ELR (cell line): ENCODE results near the gene ARMCX6.
"Not testable (repeated sequence)": the region's sequence is repeated elsewhere in the genome, so short reads cannot be mapped to it uniquely, and the experiment has no call there.

Experiments
- DNase-seq: peaks from one replicate; pipeline ENCODE4 v3.0.0-alpha.2; 2015; ENCODE audit warnings: low read depth

The ARMCX6 gene

DNA sequence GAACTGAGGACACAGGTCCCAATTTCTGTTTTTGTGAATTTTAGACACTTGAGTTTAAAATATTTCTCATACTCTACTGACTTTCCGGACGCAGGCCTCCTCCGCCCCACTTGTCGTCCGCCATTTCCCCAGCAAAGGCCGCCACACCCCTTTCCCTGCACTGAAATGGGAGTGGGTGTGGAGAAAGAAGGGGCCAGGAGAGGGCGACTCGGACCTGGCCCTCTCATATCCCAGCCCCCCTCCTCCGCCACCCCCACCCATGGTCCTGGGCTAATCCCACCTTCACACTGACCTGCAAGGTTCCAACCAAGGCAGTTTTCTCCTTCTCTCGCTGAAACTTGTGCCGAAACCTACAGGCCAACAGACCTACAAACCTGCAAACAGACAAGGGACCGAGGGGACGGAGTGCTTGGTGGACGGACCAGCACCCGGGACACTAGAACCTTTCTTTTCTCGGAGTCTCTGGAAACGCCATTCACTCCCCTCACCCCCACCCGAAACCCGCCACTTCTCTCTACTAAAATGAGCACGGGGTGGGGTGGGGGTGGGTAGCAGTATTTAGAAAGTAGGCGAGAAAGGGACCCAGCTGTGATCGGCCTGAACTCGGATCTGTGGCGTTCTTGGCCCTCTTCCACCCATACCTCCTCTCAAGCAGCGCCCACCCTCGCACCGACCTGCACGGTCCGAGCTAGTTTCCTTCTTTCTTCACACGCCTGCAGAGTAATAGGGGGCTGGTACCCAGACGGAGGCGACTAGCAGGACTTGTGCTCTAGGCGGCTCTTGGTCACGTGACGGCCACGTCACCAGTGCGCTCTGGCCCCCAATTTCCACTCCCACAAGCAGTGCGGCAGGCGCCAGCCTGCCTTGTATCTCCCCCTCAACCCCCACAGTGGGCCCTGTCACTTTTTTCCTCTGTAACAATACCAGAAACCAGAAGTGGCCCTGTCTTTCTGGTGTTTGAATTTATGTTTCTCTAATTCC is at the start of gene ARMCX6:
Gene ARMCX6, minus strand, starts transcription at position 790 of the 981 bp plus-strand sequence. CDS start 1,380 bp downstream, outside the sequence.
- peak; percentile 77 for DNase-seq

DNA sequence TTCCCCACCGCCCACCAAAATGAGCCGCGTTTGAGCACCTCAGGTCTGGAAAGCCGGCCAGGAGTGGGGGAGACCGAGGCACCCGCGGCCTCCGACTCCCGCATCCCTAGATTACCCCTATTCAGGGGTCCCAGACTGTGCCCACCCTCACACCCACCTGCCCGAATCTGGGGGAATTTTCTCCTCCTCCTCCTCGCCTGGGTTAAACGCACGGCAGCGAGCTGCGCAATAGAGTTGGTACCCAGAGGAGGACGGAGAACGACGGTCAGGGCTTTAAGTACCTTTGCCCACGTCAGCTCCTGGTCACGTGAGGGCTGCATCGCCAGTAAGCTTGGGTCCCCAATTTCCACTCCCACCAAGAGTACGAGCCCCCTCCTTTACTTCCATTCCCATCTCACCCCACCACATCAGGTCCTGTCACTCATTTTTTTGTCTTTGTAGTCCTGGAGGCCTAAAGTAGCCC is 41.8 kb upstream of the ARMCX6 start, which contains the start of gene ARMCX2:
Gene ARMCX2, minus strand, starts transcription at position 250 of the 463 bp plus-strand sequence. CDS start 2,262 bp downstream, outside the sequence.
- DNase-seq = no peak

DNA sequence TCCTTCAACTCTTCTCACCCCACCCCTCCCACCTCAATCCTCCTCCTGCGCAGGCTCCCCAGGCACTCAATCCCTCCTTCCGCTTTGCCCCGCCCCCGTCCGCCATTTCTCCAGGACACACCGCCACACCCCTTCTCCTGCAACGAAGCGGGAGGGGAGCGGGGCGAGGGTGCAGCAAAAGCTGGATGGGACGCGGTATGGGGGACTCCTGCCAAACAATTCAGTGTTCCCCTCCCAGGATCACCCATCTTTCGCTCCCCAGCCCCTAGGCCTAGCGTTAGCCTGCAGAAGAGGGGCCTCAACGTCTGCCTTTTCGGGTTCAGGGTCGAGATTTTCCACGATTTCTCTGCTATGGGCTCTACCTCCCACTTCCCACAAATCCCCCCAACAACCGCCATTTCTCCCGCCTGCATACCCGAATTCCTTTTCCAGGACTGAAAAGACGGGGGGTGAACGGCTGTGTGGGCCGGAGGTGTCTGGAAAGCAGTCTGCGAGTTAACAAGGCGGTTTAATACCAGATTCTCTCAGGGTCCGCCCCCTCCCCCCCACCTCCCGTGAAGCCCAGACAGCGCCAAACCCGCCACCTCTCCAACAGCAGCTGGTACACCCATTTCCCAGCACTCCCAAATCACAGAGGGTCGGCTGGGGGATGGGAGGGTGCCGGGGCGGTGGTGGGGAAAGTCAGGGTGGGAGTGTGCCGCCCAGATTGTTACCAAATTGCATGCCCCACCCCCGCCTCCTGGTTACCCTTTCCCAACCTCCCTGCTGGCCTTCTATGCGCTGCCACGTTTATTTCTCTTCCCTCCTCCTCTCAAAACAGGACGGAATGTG is 41.1 kb upstream of the ARMCX6 start:
- DNase-seq = peak; percentile 58

DNA sequence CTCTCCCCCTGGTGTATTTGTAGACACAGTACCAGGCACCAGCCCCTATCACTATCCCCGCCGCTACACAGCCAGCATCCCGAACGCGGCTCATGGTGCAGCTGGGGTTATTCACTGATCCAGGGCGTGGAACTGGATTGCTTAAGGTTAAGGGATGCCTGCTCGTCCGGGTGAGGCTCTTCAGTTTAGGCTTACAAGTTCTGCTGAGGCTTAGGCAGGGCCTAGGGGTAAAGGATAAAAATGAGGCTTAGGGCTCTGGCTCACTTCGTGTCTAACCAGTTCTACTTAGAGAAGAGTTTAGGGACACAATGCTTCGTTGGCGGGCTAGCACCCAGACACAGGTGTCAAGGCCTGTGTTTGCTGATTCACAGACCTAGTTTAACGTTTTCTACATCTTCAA is 39.7 kb upstream of the ARMCX6 start:
- DNase-seq = no peak

DNA sequence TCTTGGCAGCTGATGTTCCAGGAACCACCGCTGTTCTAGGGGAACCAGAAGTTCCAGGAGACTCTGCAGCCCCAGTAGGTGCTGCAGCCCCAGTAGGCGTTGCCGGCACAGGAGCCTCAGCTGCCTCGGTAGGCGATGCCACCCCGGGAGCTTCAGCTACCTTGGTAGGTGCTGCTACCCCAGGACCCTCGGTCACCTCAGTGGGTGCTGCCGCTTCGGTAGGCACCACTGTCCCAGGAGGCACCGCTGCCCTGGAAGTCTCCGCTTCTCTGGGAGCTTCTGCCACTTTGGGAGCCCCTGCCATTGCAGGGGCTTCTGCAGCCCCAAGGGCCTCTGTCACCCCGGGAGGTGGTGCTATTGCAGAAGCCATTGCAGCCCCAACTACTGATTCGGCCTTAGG is 39.0 kb upstream of the ARMCX6 start:
- DNase-seq = no peak

DNA sequence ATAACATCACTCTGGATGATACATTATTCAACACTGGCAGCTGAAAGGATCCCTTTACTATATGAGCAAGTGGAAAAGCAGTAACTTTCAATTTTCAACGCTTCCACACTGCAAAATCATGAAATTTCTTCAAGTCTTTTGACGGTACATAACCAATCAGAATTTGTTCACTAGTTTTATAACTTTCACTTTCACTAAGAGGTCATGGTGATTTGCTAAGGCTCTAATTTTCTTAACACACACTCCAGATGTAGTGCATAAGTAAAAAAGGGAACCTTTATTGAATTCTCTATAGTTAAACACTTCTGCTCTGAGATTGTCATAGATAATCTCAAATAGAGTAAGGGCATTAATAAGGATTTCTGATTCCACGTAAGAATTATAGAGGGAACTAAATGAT is 37.7 kb upstream of the ARMCX6 start:
- no peak for DNase-seq

DNA sequence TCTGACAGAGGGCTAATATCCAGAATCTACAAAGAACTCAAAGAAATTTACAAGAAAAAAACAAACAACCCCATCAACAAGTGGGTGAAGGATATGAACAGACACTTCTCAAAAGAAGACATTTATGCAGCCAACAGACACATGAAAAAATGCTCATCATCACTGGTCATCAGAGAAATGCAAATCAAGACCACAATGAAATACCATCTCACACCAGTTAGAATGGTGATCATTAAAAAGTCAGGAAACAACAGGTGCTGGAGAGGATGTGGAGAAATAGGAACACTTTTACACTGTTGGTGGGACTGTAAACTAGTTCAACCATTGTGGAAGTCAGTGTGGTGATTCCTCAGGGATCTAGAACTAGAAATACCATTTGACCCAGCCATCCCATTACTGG is 29.9 kb upstream of the ARMCX6 start:
- not testable (repeated sequence) for DNase-seq

DNA sequence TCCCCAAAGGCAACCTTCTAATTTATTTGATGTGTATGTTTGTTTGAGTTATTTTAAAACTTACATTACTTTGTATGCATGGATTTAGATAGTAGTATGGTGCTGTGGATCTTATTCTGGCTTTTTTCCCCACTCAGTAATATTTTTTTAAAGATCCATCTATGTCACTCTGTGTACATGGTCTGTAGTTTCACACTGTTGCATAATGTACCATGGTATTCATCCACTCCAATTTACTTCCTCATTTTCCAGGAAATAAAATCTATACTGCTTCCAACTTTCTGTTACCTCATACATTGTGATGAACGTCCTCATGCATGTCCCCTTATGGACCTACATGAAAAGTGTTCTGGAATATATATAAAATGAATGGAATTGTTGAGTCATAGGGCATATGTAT is 24.3 kb upstream of the ARMCX6 start:
- no peak for DNase-seq

DNA sequence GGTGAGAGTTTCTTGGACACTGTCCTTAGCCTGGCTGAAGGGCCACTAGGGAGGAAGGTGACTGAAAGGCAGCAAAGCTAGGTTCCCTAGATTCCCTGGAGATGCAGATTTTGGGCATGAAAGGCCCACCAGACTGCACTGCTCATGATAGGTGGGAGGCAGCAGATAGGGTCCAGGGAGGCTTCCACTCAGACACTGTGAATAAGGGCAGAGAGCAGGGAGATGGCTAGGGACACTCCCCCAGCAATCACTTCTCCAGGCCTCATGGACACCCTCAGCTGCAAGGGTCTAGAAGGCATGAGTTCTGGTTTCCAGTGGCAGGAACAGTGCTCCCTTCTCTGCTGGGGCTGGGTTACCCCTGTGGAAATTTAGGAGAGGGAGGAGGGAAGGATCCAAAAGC is 21.8 kb upstream of the ARMCX6 start:
- no peak for DNase-seq

DNA sequence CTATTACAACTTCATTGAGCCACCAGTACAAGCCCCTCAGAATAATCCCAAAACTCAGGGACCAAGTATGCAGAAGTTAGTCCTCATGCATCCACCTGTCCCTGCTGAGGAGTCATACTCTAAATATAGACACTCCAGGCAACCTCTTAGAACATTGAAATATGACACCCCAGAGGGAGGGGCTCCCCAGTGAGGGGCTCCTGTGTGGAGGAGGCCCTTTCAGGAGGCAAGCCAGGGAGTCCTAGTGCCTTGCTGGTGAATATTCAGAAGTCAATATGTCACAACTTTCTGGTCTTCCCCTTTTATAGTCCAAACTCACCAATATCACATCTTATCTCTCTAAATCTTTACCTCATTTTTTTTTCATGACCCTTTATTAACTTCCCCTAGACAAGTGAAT is 1.6 kb upstream of the ARMCX6 start:
- DNase-seq = no peak

DNA sequence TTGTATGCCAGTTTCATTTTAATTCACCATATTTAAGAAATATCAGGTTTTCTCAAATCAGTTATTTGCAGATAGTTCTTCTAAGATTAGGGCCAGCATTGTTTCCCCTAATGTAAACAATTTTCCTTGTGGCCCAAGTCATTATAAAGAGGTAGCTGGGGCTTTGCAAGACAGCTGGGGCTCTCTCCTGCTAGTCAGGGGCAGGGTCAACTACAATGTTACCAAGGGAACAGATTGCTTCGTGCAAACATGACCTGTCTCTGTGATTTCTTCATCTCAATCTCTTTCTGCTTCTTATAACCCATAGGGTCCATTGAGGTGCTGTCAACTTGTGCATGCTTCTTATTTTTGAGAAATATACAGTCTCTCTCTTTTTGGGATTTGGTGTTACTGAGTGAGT is 12.1 kb downstream of the ARMCX6 start:
- DNase-seq = no peak

DNA sequence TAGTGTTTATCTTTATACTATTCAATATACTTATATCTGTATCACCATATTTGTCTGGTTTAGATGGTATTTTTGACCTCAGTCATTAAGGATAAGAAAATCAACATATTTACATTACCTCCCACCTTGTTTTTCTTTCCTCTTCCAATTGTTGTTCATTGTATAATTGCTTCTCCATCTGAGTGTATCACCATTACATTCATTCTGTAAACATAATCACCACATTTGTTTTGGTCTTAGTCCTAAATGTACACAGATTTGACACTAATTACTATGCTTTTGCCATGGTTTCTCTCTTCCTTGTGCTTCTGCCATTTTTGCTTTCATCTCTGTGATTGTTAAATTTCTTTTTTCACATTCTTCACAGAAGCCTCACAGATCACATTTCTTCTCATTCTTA is 12.7 kb downstream of the ARMCX6 start:
- no peak for DNase-seq

DNA sequence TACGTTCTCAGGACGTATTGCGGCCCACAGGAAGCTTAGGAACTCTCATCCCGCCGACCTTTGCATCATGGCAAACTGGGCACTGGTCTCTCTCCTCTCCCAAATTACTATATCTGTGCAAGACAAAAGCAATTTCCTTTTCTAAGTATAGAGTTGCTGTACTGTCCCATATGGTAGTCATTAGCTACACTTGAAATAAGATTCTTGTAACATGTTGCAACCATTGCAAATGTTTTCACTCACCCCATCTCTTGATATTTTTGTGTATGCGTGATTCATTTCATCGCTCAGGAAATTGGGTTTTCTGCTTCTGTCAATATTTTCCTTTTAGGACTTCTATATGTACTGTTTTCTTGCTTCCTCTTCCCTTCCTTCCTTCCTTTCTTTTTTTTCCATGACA is 15.7 kb downstream of the ARMCX6 start:
- no peak for DNase-seq

DNA sequence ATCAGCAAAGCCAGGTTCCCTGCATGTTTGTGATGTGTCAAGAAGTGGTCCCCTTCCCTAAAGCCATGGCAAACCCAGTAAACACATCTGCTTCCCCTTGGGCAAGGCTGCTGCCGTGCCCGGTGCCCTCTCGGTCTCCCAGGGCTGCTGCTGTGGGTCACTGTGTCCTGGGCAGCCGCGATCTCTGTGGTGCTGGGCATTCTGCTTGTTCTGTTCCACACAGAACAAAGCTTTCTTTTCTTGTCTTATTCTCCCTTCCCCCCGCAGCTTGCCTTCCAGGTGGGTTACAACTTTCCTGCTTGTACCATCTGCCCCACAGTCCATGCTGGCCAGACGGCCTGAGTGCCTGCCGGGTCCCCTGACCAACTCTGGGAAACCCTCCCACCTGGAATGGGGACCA is 18.2 kb downstream of the ARMCX6 start:
- DNase-seq = not testable (repeated sequence)

DNA sequence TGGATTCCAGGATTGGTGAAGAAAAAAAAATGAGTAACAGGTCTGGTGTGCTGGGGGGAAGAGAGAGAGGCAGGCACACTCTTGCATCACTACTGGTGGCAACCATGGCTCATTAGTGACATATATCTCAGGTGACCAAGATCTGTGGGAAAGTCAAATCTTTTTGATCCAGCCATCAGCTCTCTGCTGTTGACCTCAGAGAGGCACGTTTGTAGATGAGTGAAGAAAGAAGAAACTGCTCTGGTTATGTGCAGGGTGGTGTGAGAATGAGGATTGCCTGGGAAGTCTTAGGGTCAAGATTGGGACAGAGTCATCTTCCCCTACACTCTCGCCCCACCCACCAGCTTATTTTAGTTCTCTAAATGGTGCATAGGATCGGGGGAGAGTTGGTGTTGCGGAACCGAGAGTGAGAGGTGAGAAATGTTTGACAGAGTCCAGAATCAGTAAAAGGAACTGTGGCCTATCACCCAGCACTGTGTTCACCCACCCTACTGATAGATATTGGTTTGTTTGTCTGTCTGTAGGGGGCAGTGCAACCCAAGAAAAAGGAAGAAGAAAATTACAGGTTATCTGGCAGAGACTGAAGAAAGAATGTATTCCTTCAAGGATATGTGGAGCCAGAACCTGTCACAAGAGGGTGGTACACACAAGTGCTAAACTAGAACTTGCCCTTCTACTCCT is 21.9 kb downstream of the ARMCX6 start:
- peak; percentile 71 for DNase-seq
